Measurements from ENCODE around the gene SYT12.

Gene SYT12

GRCh38 chr11:67054836-67055523 lies 32.0 kb downstream of the SYT12 start:
- peaks cover 4% of the 10 kb centered on the region for H3K4me1 ChIP-seq
- H3K27me3 ChIP-seq, result no peaks in the 10 kb centered on the region
- peak; percentile 64 for DNase-seq
- no peak for TF ChIP-seq CTCF (IDR thresholded peaks at IDR 0.05; ENCODE audit: low read depth, low read length)
- no peak overlapping the region for H3K4me3 ChIP-seq (ENCODE audit: low read depth, low read length)
- H3K36me3 ChIP-seq, result no peaks in the 10 kb centered on the region
- H3K9me3 ChIP-seq, result no peaks in the 10 kb centered on the region

GRCh38 chr11:67055812-67056211 lies 32.9 kb downstream of the SYT12 start:
- Histone ChIP-seq H3K4me1 (peaks cover 4% of the 10 kb centered on the region), H3K4me3 (ENCODE audit: low read depth, low read length) (no peak overlapping the region), H3K36me3 (no peaks in the 10 kb centered on the region), H3K27me3 (no peaks in the 10 kb centered on the region), H3K9me3 (no peaks in the 10 kb centered on the region)
- no peak for TF ChIP-seq CTCF (IDR thresholded peaks at IDR 0.05; ENCODE audit: low read depth, low read length)
- no peak for DNase-seq

DNA sequence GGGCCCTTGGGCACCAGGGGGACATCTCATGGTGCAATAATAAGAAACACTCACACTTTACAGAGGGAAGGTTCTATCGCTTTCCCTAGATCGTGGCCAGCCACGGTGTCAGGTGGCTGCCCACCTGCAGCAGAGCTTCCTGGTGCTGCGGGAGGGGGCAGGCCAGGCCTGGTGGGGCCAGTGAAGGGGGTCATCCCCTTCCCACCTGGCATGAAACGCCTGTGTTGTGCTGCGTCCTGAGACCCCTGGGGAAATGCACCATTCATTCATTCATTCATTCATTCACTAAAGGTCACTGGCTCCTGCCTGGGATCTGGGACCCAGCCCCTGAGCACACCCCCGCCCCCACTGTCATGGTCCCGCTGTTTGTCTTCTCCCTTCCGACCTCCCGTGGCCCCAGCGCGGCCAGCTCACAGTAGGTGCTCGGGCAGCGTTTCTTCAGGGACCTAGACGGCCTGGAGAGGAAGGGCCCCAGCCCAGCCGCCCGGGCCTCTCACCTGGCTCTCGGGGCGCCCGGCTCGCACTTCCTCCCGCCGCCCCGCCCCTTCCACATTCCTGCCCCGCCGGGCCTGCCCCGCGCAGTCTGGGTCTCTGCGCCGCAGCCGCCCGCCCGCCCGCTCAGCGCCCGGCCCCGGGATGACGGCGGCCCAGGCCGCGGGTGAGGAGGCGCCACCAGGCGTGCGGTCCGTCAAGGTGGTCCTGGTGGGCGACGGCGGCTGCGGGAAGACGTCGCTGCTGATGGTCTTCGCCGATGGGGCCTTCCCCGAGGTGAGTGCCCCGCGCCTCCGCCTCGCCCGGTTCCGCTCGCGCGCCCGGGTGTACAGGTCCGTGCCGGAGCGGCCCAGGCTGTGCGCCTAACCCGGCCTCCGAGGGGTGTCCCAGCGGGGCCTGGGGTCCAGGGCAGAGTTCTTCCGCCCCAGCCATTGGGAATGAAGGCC lies 33.6 kb downstream of the SYT12 start, which contains the start of gene RHOD:
RHOD (plus strand) TSS at position 581 of the 938 bp plus-strand sequence; CDS start at position 637, 56 bp downstream.
- no peaks in the 10 kb centered on the region for H3K9me3 ChIP-seq
- no peak within 1 kb of the TSS for H3K4me3 ChIP-seq (ENCODE audit: low read depth, low read length)
- no peak for DNase-seq
- no peak for TF ChIP-seq CTCF (IDR thresholded peaks at IDR 0.05; ENCODE audit: low read depth, low read length)
- H3K4me1 ChIP-seq, result peaks cover 4% of the 10 kb centered on the region
- no peaks in the 10 kb centered on the region for H3K27me3 ChIP-seq
- H3K36me3 ChIP-seq, result no peaks in the 10 kb centered on the region

GRCh38 chr11:67057205-67057672 lies 34.3 kb downstream of the SYT12 start:
- H3K36me3 ChIP-seq, result no peaks in the 10 kb centered on the region
- no peak for TF ChIP-seq CTCF (IDR thresholded peaks at IDR 0.05; ENCODE audit: low read depth, low read length)
- no peak for DNase-seq
- H3K9me3 ChIP-seq, result no peaks in the 10 kb centered on the region
- H3K4me1 ChIP-seq, result peaks cover 4% of the 10 kb centered on the region
- H3K27me3 ChIP-seq, result no peaks in the 10 kb centered on the region
- H3K4me3 ChIP-seq (ENCODE audit: low read depth, low read length), result no peak overlapping the region

DNA sequence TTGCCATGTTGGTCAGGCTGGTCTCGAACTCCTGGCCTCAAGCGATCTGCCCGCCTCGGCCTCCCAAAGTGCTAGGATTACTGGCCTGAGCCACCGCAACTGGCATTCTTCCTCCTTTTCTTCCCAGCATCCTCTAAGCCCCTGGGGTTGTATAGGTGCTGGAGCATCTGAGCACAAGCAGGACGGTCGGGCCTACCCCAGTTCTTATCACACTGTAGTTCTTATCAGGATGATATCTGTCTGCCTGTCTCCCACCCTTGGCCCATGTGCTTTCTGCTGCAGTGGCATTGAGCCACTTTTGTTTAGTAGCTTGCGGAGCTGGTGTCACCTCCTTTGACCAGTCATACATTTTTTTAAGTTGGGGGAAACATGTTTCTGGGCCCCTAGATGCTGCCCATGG lies 35.6 kb downstream of the SYT12 start:
- no peak overlapping the region for H3K4me3 ChIP-seq (ENCODE audit: low read depth, low read length)
- no peaks in the 10 kb centered on the region for H3K9me3 ChIP-seq
- no peaks in the 10 kb centered on the region for H3K36me3 ChIP-seq
- DNase-seq, result no peak
- no peaks in the 10 kb centered on the region for H3K27me3 ChIP-seq
- H3K4me1 ChIP-seq, result peaks cover 4% of the 10 kb centered on the region
- TF ChIP-seq CTCF (IDR thresholded peaks at IDR 0.05; ENCODE audit: low read depth, low read length), result no peak
